DOHH2 (cell line): Measurements from ENCODE around the gene CLVS2.

Experiments used
- H3F3A ChIP-seq: fragments of 200-600 bp; sonication (generic), shearing (Covaris generic); 2 replicates; pipeline ENCODE4 v1.6.0; 2016; ENCODE audit warnings: antibody characterized with exemption, mild to moderate bottlenecking; ENCODE audit not compliant: control insufficient read depth, insufficient read depth
- H3K27ac ChIP-seq: fragments of 200-600 bp; sonication (generic); 2 replicates; pipeline ENCODE4 v1.5.1; 2014; ENCODE audit warnings: low read depth, mild to moderate bottlenecking, low read length, moderate library complexity
- H3K27me3 ChIP-seq: fragments of 200-600 bp; sonication (generic); 2 replicates; pipeline ENCODE4 v1.6.1; 2014; ENCODE audit warnings: mild to moderate bottlenecking, low read length, mixed read lengths; ENCODE audit not compliant: control insufficient read depth
- H3K36me3 ChIP-seq: fragments of 200-600 bp; sonication (generic); 2 replicates; pipeline ENCODE4 v1.6.1; 2014; ENCODE audit warnings: mild to moderate bottlenecking, low read length, moderate library complexity, mixed read lengths; ENCODE audit not compliant: control insufficient read depth
- H3K4me1 ChIP-seq: fragments of 200-600 bp; sonication (generic); 2 replicates; pipeline ENCODE4 v1.6.1; 2014; ENCODE audit warnings: mild to moderate bottlenecking, low read length, mixed read lengths; ENCODE audit not compliant: control insufficient read depth
- H3K4me2 ChIP-seq: fragments of 200-600 bp; sonication (generic); 2 replicates; pipeline ENCODE4 v1.6.0; 2014; ENCODE audit warnings: mild to moderate bottlenecking, low read length, moderate library complexity
- H3K4me3 ChIP-seq: fragments of 200-600 bp; sonication (generic); 2 replicates; pipeline ENCODE4 v1.5.1; 2014; ENCODE audit warnings: mild to moderate bottlenecking, low read length, mixed read lengths
- H3K79me2 ChIP-seq: fragments of 200-600 bp; sonication (generic); 2 replicates; pipeline ENCODE4 v1.6.1; 2014; ENCODE audit warnings: mild to moderate bottlenecking, low read length, mixed read lengths; ENCODE audit not compliant: control insufficient read depth
- H3K9me2 ChIP-seq: fragments of 200-600 bp; sonication (generic); replicated peaks from 2 replicates; pipeline ENCODE4 v1.6.1; 2014; ENCODE audit warnings: mild to moderate bottlenecking, low read length, mixed read lengths; ENCODE audit not compliant: control insufficient read depth
- H3K9me3 ChIP-seq: fragments of 200-600 bp; sonication (generic); 2 replicates; pipeline ENCODE4 v1.6.1; 2014; ENCODE audit warnings: antibody characterized with exemption, low read length, mixed read lengths; ENCODE audit not compliant: control insufficient read depth, insufficient read depth
- H4K20me1 ChIP-seq: fragments of 200-600 bp; sonication (generic); 2 replicates; pipeline ENCODE4 v1.6.0; 2014; ENCODE audit warnings: low read depth, mild to moderate bottlenecking, antibody characterized with exemption, low read length, moderate library complexity; ENCODE audit not compliant: control insufficient read depth, insufficient read depth
- EZH2phosphoT487 ChIP-seq: fragments of 200-600 bp; sonication (generic); IDR thresholded peaks from 2 replicates; pipeline ENCODE4 v1.6.1; 2017; ENCODE audit warnings: borderline replicate concordance, mild to moderate bottlenecking, antibody characterized with exemption, low read length, moderate library complexity, mixed read lengths
- TF ChIP-seq, protein P1 (sequence below): fragments of 200-600 bp; sonication (generic); IDR thresholded peaks from one replicate; pipeline ENCODE4 v1.5.1; 2014; ENCODE audit warnings: antibody characterized with exemption, mild to moderate bottlenecking, low read depth, low read length; ENCODE audit not compliant: poor library complexity, severe bottlenecking

The CLVS2 gene

DNA sequence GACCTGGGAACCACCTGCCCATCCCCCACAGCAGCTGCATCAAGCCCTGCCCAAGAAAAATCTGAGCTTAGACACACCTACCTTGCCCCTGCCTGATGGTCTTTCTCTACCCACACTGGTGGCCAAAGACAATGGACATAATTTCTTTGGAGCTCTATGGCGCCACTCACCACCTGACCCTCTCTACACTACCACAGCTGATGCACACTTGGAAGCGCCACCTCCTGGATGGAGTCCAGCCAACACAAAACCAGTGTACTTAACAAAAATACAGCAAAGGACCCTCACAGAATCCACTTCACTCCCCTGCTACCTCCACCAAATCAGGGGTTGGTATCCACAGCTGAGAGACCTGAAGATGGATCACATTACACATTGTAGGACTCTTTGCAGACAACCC, 39.7 kb upstream of the CLVS2 start:
- H3K9me2 ChIP-seq, result no peaks in the 10 kb centered on the region
- no peaks in the 10 kb centered on the region for H4K20me1 ChIP-seq
- no peak overlapping the region for H3K27ac ChIP-seq
- no peaks in the 10 kb centered on the region for H3F3A ChIP-seq
- H3K79me2 ChIP-seq, result no peaks in the 10 kb centered on the region
- H3K27me3 ChIP-seq, result no peaks in the 10 kb centered on the region
- no peaks in the 10 kb centered on the region for H3K4me1 ChIP-seq
- H3K36me3 ChIP-seq, result no peaks in the 10 kb centered on the region
- no peak overlapping the region for H3K4me3 ChIP-seq
- no peak overlapping the region for H3K4me2 ChIP-seq
- TF ChIP-seq, protein P1, sequence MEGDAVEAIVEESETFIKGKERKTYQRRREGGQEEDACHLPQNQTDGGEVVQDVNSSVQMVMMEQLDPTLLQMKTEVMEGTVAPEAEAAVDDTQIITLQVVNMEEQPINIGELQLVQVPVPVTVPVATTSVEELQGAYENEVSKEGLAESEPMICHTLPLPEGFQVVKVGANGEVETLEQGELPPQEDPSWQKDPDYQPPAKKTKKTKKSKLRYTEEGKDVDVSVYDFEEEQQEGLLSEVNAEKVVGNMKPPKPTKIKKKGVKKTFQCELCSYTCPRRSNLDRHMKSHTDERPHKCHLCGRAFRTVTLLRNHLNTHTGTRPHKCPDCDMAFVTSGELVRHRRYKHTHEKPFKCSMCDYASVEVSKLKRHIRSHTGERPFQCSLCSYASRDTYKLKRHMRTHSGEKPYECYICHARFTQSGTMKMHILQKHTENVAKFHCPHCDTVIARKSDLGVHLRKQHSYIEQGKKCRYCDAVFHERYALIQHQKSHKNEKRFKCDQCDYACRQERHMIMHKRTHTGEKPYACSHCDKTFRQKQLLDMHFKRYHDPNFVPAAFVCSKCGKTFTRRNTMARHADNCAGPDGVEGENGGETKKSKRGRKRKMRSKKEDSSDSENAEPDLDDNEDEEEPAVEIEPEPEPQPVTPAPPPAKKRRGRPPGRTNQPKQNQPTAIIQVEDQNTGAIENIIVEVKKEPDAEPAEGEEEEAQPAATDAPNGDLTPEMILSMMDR, result no peak
- TF ChIP-seq EZH2phosphoT487, result no peak
- H3K9me3 ChIP-seq, result no peaks in the 10 kb centered on the region

- Histone ChIP-seq H3K36me3 (no peaks in the 10 kb centered on the region), H3K9me3 (no peaks in the 10 kb centered on the region), H3K4me1 (no peaks in the 10 kb centered on the region), H3K79me2 (no peaks in the 10 kb centered on the region), H3K4me3 (no peak overlapping the region), H3K4me2 (no peak overlapping the region), H3K27me3 (no peaks in the 10 kb centered on the region), H4K20me1 (no peaks in the 10 kb centered on the region), H3F3A (no peaks in the 10 kb centered on the region), H3K9me2 (no peaks in the 10 kb centered on the region), H3K27ac (no peak overlapping the region)
- no peak for TF ChIP-seq EZH2phosphoT487
- TF ChIP-seq, protein P1, result no peak
Measured at GRCh38 chr6:122962000-122962624, 33.9 kb upstream of the CLVS2 start.

DNA sequence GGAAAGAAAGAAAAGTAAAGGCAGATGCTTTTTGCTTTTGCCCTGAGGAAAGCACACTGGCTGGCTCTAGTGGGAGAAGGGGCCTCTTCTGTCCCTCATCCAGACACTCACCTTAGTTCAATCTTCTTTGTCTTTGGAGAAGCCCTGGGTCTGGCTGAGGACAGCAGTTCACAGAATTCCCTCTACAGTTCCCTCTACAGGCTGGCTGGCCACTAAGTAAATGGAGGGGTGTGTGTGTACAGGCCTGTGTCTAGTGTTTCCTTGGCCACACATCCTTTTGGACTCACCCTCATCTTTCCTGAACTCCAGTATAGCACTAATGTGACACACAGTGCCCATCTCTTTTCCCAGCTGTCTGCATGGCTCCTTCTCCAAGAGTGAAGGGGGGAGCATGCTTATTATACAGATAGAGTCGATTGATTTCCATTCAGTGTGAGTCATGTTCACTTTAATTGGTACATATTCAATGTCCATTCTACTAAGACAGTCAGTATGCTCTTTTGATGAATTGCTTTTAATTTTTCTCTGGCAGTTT, 26.0 kb upstream of the CLVS2 start:
- Histone ChIP-seq H3K4me3 (no peak overlapping the region), H3K27ac (no peak overlapping the region), H3K4me1 (no peaks in the 10 kb centered on the region), H3K79me2 (no peaks in the 10 kb centered on the region), H3K36me3 (no peaks in the 10 kb centered on the region), H4K20me1 (no peaks in the 10 kb centered on the region), H3K27me3 (no peaks in the 10 kb centered on the region), H3F3A (no peaks in the 10 kb centered on the region), H3K9me3 (no peaks in the 10 kb centered on the region), H3K9me2 (no peaks in the 10 kb centered on the region), H3K4me2 (no peak overlapping the region)
- no peak for TF ChIP-seq EZH2phosphoT487
- TF ChIP-seq, protein P1, result no peak
